ENCODE data around the gene PRSS22. TPM values are rescaled to one million over a fixed set of nuclear protein-coding genes. Genes with fewer than 3 reads are reported as not detected.

Gene PRSS22
- total RNA-seq, 4 donors from 2014 or later, result not detected

- Histone ChIP-seq H3K27ac (replicated peaks in 1 of 4) (peak within 1 kb of the TSS; percentile 94 to 99 (median 98)), H3K9me3 (no peaks in the 10 kb centered on the region), H3K36me3 (peaks cover 0 to 6% (median 0%) of the 10 kb centered on the region in 4 donors), H3K27me3 (no peaks in the 10 kb centered on the region), H3K4me1 (peaks cover 8 to 20% (median 17%) of the 10 kb centered on the region in 4 donors), H3K4me3 (peak within 1 kb of the TSS; percentile 75 to 98 (median 92))
- intact Hi-C loops (cut with DNase I), result no loop called here
- TF ChIP-seq EP300 (IDR thresholded peaks at IDR 0.05) (no peak), POLR2A (IDR thresholded peaks at IDR 0.05; ENCODE audit: low read depth) (peak; percentile 35), POLR2AphosphoS5 (IDR thresholded peaks at IDR 0.05) (peak; percentile 79 to 96), CTCF (IDR thresholded peaks at IDR 0.05) (peak; percentile 8 to 19 (median 18))
- WGBS, result 0% methylated on average over 17 of the region's 73 CpGs
- peak; percentile 100 for DNase-seq (ENCODE audit: extremely low spot score)
Measured at GRCh38 chr16:2882650-2883457, 24.9 kb upstream of the PRSS22 start, which contains the start of gene FLYWCH2. Gene FLYWCH2 (plus strand): TSS chr16:2883215. CDS start chr16:2896450, 13,235 bp downstream.

DNA sequence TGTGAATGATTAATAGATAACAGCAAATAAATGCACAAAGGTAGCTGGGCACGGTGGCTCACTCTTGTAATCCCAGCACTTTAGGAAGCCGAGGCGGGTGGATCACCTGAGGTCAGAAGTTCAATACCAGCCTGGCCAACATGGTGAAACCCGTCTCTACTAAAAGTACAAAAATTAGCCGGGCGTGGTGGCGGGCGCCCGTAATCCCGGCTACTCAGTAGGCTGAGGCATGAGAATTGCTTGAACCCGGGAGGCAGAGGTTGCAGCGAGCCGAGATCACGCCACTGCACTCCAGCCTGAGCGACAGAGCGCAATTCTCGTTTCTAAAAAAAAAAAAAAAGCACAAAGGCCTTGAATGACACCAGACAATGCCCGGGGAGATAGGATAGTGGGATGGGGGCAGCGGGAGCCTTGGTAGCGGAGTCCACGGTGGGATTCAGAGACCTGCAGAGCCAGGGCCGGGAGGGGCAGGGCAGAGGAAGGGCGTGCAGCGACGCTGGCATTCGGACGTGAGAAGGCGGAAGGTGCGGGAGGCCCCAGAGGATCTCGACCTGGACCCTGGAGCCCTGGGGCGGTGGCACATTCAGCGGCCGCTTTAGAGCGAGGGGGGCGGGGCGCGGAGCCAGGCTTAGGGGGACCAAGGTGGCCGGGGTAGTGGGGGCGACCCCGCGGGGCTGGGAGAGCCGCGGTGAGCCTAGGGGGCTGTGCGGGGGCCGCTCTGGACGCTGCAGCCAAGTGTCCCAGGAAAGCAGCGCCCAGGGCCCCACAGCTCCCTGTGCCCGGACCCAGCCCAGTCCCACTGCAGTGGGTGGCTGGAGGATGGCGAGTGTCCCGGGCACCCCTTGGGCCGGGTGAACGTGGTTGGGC is 24.0 kb upstream of the PRSS22 start:
- H3K36me3 ChIP-seq, result peaks cover 0 to 6% (median 0%) of the 10 kb centered on the region in 4 donors
- no peaks in the 10 kb centered on the region for H3K27me3 ChIP-seq
- intact Hi-C loops (cut with DNase I), result no loop called here
- TF ChIP-seq POLR2A (IDR thresholded peaks at IDR 0.05; ENCODE audit: low read depth) (no peak), POLR2AphosphoS5 (IDR thresholded peaks at IDR 0.05) (peak; percentile 33 to 57)
- no peaks in the 10 kb centered on the region for H3K9me3 ChIP-seq
- WGBS, result 13% methylated on average over 29 of the region's 52 CpGs
- peak overlapping the region; percentile 75 to 98 (median 92) for H3K4me3 ChIP-seq
- DNase-seq (ENCODE audit: extremely low spot score), result no peak
- H3K27ac ChIP-seq (replicated peaks in 1 of 4), result peak overlapping the region; percentile 94 to 99 (median 98)
- peaks cover 8 to 20% (median 17%) of the 10 kb centered on the region in 4 donors for H3K4me1 ChIP-seq

GRCh38 chr16:2879854-2880508 is 22.0 kb upstream of the PRSS22 start:
- Histone ChIP-seq H3K36me3 (no peaks in the 10 kb centered on the region), H3K27me3 (peaks cover 0 to 10% (median 0%) of the 10 kb centered on the region in 4 donors), H3K4me1 (peaks cover 8 to 20% (median 17%) of the 10 kb centered on the region in 4 donors), H3K4me3 (no peak overlapping the region), H3K27ac (replicated peaks in 1 of 4) (no peak overlapping the region), H3K9me3 (no peaks in the 10 kb centered on the region)
- DNase-seq (ENCODE audit: extremely low spot score), result no peak
- no peak for TF ChIP-seq POLR2A (IDR thresholded peaks at IDR 0.05; ENCODE audit: low read depth)
- no peak for TF ChIP-seq CTCF (IDR thresholded peaks at IDR 0.05)
- TF ChIP-seq EP300 (IDR thresholded peaks at IDR 0.05), result no peak
- TF ChIP-seq POLR2AphosphoS5 (IDR thresholded peaks at IDR 0.05), result no peak
- intact Hi-C loops (cut with DNase I), result no loop called here
- WGBS, result 85% methylated on average over 6 of the region's 6 CpGs

- no peak for DNase-seq (ENCODE audit: extremely low spot score)
- intact Hi-C loops (cut with DNase I), result loop anchor here (2.0 kb wide), 1 partner anchor 44 kb away; no protein-coding TSS in a partner anchor
- 14% methylated on average over 25 of the region's 25 CpGs for WGBS
- Histone ChIP-seq H3K4me3 (no peak overlapping the region), H3K9me3 (no peaks in the 10 kb centered on the region), H3K4me1 (peaks cover 5 to 8% (median 7%) of the 10 kb centered on the region in 4 donors), H3K36me3 (no peaks in the 10 kb centered on the region), H3K27me3 (peaks cover 0 to 10% (median 0%) of the 10 kb centered on the region in 4 donors), H3K27ac (replicated peaks in 1 of 4) (no peak overlapping the region)
- TF ChIP-seq POLR2A (IDR thresholded peaks at IDR 0.05; ENCODE audit: low read depth) (no peak), CTCF (IDR thresholded peaks at IDR 0.05) (peak; percentile 87 to 97 (median 92)), POLR2AphosphoS5 (IDR thresholded peaks at IDR 0.05) (peak; percentile 47 to 78)
Measured at GRCh38 chr16:2874912-2875362, 17.0 kb upstream of the PRSS22 start.

Measured in esophagus muscularis mucosa (tissue), 4 donors.